GM19463 (cell line): ENCODE data around the gene OSGIN1.
"Not testable (repeated sequence)": the region's sequence is repeated elsewhere in the genome, so short reads cannot be mapped to it uniquely, and the experiment has no call there.

Experiments
- ATAC-seq: cut with Tn5 transposase; IDR thresholded peaks from one replicate; pipeline ENCODE4 v1.9.1; 2021; ENCODE audit warnings: mild to moderate bottlenecking, moderate library complexity; ENCODE audit not compliant: unreplicated experiment

The OSGIN1 gene

GRCh38 chr16:83940119-83940518 lies 12.9 kb upstream of the OSGIN1 start:
- no peak for ATAC-seq

- ATAC-seq: no peak
Measured at GRCh38 chr16:83940630-83941378, 12.2 kb upstream of the OSGIN1 start.

DNA sequence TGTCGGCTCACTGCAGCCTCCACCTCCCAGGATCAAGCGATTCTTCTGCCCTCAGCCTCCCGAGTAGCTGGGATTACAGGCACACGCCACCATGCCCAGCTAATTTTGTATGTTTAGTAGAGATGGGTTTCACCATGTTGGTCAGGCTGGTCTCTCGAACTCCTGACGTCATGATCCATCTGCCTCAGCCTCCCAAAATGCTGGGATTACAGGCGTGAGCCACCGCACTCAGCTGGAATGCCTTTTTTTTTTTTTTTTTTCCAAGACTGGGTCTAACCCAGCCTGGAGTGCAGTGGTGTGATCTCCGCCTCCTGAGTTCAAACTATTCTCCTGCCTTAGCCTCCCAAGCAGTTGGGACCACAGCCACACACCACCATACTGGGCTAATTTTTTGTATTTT lies 11.5 kb upstream of the OSGIN1 start:
- not testable (repeated sequence) for ATAC-seq

GRCh38 chr16:83942074-83942473 lies 11.0 kb upstream of the OSGIN1 start:
- ATAC-seq: no peak

DNA sequence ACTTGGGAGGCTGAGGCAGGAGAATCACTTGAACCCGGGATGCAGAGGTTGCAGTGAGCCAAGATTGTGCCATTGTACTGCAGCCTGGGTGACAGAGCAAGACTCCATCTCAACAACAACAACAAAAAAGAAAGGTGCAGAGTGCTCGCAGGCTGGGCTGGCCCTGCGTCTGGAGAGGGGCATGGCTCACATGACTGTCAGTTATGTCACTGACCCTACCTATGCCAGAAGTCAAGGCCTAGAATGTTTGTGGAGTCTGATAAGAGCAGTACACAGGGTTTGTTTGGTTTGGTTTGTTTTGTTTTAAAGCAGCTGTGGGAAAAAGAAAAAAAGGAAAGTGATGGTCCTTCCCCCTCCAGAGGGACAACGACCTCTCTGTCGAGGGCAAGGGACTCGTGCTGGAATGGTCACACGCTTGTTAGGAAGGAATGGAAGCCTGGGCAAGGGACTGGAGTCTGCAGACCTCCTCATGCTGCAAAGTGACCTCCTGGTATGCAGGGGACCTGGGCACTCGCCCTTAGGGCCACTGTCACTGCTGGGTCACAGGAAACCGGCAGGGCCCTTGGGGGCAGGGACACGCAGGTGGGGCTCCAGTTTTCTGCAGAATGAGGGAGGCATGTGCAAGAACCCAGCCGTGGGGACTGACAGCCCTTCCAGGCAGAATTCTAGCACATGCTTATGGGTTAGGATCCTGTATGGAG lies 10.1 kb upstream of the OSGIN1 start:
- no peak for ATAC-seq

DNA sequence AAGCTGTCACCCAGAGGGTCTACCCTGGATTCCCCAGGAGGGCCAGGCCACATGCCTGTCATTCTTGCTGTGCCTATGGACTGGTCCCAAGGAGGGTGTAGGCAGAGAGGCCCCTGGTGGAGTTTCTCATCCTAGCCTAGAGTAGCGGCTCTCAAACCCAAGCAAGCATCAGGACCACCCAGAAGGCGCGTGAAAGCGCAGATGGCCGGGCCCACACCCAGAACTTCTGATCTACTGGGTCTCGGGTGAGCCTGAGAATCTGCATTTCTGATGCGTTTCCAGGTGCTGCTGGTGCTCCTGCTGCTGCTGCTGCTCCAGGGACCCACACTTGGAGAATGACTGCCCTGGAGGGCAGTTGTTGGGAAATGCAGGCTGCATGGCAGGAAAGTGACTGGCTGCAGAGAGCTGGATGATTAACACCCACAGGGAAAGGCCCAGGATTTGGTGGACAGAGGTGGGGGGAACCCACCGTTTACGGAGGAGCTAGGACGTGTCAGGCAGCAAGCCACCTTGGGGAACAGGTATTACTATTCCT lies 9.5 kb upstream of the OSGIN1 start:
- no peak for ATAC-seq

GRCh38 chr16:83945587-83945986 lies 7.5 kb upstream of the OSGIN1 start:
- ATAC-seq: no peak

- ATAC-seq: no peak
Measured at GRCh38 chr16:83946154-83946780, 6.8 kb upstream of the OSGIN1 start.

DNA sequence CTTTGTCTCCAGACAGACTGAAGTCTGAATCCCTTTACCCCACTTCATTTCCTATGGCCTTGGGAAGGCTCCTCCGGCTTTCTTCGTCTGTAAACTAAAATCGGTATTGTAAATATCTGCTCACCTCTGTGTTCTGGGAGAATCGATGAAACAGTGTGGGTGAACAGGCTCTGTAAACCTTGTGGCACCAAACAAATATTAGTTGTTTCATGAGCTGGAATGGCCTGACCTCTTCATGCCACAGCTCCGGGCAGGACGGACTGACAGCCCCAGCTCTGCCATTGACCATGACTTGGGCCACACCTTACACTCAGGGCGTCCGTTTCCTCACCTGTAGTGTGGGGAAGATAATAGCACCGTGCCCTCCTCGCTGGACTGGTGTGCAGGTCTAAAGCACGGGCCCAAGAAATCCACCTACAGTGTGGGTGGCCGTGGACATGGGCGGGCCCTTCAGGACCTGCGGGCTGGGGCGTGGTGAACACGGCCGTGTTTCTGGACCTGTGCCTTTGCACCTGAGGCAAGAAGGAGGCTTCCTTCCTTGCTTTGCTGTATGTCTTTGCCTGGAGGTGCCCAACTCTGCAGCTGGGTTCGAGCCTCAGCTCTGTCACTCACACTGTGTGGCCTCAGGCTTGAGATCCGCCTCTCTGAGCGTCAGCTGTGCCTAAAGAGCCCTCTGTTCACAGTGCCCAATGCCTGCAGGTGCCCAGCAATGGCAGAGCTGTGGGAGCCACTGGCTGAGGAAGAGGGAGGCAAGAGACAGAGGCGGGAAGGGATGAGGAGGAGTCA lies 6.1 kb upstream of the OSGIN1 start:
- ATAC-seq: no peak

- ATAC-seq: no peak
Measured at GRCh38 chr16:83947642-83948234, 5.3 kb upstream of the OSGIN1 start.

GRCh38 chr16:83948914-83949723 lies 3.9 kb upstream of the OSGIN1 start:
- ATAC-seq: no peak

- ATAC-seq: no peak
Measured at GRCh38 chr16:83949724-83950001, 3.4 kb upstream of the OSGIN1 start.

DNA sequence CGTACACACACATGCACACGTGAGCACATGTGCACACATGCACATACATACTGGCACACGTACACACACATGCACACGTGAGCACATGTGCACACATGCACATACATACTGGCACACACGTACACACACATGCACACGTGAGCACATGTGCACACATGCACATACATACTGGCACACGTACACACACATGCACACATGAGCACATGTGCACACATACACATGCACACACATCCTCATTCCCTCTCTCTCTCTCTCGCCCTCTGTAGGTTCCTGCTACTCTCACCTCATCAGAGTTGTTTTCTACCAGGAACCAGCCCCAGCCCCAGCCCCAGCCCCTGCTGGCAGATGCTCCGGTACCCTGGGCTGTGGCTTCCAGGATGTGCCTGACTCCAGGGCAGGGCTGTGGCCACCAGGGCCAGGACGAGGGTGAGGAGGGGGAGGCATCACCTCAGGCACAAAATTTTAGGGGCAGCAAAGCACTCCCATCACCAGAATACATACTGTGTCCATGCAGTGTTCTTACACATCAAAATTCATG lies 2.1 kb upstream of the OSGIN1 start:
- not testable (repeated sequence) for ATAC-seq

- ATAC-seq: no peak
Measured at GRCh38 chr16:83951544-83951943, 1.5 kb upstream of the OSGIN1 start.

GRCh38 chr16:83952587-83952939 lies 477 bp upstream of the OSGIN1 start:
- no peak for ATAC-seq

DNA sequence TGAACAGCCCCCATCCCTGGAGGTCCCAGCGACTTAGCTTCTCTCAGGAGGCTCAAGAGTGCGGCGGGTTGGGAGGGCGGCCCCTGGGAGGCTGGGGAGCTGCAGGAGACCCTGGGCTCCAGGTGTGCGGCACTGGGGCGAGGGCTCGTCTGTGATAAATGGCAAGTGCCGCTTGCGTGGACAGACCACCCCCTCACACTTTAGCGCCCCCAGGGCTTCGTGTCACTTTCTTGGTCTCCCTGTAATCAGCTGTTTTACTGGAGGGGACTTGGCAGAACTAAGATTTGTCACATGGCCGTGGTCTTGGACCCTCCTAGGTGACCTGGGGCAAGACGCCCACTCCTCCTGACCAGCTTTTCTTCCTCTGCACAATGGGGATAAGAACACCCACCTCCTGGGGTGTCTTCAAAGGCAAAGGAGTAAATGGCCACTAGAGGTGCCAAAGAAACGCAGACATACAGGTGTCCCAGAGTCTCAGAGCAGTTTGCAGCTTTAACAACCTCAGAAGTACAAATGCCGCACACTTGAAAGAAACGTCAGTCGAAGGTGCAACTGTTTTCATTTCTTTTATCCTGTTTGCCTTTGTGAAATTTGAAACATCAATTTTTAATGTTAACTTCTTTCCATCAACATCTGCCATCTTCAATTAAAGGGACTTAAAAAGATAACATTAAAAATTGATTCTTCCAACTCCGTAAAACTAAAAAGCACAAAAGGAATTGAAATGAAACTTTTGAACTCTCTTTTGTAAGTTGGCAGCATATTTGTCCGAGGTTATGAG lies 946 bp downstream of the OSGIN1 start:
- ATAC-seq: no peak

DNA sequence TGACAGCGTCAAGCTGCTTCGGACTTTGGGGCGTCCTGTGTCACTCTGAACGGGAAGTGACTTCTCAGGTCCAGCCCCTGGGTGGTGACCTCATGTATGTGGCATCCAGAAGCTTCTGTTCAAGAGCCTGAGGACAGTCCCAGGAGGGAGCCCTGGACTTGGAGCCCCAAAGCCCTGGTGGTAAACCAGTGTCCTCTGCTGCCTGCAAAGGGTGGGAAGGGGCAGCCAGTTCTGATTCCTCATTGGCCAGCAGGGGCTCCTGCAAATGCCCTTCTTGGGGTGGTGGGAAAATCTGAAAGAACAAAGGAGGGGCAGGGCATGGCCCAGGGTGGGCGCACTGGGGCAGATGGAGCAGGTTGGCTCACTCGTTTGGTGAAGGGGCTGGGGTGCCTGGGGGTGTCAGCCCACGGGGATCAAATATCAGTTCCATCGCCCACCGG lies 1.6 kb downstream of the OSGIN1 start:
- ATAC-seq: no peak

- no peak for ATAC-seq
Measured at GRCh38 chr16:83955218-83956130, 2.4 kb downstream of the OSGIN1 start.
